GM18873 (cell line): Measurements from ENCODE around the gene GTSE1.

Experiments
- ATAC-seq: cut with Tn5 transposase; IDR thresholded peaks from one replicate; pipeline ENCODE4 v1.9.1; 2021; ENCODE audit warnings: mild to moderate bottlenecking, moderate library complexity, moderate number of reproducible peaks; ENCODE audit not compliant: unreplicated experiment, low FRiP score

GTSE1 gene

GRCh38 chr22:46322711-46323110 lies 26.0 kb downstream of the GTSE1 start:
- ATAC-seq: no peak

DNA sequence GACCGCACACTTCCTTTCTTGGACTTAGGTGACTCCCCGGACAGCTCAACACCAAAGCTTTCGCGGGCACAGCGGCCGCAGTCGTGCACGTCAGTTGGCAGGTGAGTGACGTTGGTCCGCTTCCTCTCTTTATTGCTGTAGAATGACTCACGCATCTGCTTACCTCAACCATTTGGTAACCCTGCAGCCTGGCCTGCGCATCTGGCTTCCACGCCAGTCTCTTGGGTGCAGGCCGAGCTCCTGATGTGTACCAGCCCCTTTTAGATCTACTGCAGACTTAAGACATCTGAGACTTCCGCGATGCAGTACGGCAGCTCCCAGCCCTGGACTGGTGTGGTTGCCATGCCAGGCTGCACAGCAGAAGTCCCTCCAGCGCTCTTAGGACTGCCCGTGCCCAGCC lies 26.5 kb downstream of the GTSE1 start:
- no peak for ATAC-seq

DNA sequence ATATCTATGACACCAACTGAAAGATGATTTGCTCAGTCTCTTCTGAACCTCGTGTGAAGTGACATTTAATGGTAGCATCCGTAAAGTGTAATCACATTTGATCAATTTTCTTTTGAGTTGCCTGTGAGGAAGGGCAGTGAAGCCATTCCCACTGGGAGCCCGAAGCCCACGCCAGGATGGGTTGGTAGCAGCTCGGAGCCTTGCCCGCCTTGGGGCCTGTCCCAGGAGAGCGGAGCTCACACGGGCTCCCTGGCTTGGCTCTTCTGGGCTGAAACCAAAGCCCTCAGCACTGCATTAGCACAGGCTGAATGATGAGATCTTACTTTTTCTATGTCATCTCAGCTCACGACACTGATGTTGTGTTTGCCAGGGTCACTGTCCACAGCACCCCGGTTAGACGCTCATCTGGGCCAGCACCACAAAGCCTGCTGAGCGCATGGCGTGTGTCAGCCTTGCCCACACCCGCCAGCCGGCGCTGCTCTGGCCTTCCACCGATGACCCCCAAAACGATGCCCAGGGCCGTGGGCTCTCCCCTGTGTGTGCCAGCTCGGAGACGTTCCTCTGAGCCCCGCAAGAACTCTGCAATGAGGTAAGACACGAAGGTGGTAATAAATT lies 29.5 kb downstream of the GTSE1 start:
- no peak for ATAC-seq

DNA sequence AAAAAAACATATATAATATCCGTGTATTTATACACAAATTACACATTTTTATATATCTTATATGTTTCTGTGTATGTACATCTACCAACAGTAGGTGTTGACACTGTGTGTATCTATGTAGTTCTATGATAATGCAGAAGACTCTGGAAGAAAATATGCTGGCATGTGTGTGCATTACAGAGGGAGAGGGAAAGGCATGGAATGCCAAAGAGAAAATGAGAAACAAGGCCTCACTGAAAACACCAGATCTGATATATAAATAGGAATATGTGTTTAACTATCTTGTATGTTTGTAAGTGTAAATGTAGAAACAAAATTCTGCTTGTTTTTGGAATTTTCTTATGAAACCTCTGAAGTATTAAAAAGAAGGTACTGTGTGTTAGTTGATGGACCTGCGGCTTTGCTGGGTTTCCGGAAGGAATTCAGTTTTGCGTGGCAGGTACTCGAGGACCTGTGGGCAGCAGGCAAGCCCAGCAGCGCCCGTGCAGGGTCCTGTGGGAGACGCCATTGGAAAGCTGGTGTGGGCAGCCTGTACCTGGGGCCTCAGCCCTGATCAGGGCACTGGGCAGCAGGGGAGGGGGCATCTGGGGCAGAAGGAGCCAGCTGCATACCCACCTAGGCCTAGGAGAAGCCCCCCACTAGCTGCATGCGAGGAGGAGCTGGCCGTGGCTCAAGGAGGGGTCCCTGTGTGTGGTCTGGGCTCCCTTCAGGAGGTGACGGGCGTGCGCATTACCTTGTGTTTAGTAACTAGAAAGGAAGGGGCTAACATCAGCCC lies 31.2 kb downstream of the GTSE1 start:
- ATAC-seq: no peak

- no peak for ATAC-seq
These were observed 32.1 kb downstream of the GTSE1 start for GRCh38 chr22:46328797-46329196.

DNA sequence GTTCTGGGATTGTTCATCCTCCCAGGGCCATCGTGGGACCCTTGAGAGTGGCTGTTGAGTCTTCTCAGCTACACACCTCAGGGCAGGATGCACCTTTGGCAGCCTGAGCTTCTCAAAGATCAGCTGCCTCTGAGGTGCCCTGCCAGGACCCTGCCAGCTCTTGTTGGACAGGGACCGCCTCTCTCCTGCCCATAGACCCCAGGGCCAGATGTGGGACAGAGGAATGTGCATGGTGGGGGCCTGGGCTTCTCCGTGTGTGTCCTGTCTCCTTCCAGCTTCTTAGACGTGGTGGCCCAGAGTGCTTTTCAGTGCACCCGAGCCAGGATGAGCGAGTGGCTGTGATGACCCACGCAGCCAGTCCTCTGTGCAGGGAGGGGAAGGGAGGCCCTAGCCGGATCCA lies 32.9 kb downstream of the GTSE1 start:
- ATAC-seq: no peak

DNA sequence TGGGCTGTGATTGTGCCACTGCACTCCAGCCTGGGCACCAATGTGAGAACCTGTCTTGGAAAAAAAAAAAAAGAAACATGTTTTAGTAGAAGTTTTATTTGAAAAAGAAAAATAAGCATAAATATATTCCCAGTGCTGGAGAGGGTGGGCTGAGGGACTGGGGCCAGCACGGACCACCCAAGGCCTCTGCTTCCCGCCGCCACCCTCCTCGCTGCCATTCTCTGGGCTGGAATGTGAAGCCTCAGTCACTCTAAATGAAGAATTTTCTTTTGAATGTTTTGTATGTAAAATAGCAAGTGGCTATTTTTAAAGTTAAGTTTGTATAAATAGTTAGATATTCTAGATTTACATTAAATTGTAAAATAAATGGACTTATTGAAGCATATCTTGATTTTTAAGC lies 33.8 kb downstream of the GTSE1 start:
- ATAC-seq: no peak

- ATAC-seq: no peak
These were observed 34.8 kb downstream of the GTSE1 start for GRCh38 chr22:46331496-46331895.

DNA sequence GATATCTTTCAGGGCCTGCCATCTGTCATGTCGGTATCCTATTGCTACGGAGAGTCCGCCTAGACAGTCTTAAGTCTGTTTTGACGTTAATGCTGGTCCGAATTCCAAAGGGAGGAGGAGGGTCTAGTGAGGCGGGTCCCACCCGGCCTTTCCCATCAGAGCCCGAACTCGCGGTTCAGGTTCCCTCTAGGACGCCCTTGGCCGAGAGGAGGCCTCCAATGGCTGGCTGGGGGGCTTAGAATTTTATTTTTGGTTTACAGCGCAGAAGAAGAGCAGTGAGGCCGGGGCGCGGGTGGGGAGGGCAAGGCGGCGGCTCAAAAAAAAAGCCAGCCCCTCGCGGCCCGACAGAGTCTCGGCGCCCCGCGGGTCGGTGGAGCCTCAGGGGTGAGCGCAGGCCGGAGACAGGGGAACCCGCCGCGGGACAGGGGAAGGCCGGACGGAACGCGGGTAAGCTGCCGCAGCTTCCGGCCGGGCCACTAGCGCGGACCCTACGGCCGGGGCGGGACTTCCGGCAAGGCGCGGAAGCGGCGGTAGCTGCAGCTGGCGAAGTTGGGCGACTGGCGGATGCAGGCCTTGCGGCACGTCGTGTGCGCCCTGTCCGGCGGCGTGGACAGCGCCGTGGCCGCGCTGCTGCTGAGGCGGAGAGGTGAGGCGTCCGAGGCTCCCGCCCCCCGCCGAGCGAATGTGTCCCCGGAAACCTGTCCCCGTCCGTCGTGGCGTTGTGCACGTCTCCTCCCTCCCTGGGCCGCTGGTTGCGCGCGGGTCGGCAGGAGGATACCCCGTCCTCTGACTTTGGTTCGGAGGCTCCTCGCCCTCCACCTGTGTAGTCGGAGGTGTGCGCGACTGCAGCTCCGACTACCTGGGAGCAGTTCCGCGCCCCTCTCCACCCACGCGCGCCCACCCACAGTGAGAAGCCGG lies 38.8 kb downstream of the GTSE1 start, which contains the start of gene TRMU:
TRMU (plus strand) TSS at position 514 of the 918 bp plus-strand sequence; CDS start at position 565, 51 bp downstream.
- no peak for ATAC-seq

GRCh38 chr22:46336119-46337078 lies 39.7 kb downstream of the GTSE1 start:
- ATAC-seq: no peak

- ATAC-seq: no peak
These were observed 41.2 kb downstream of the GTSE1 start for GRCh38 chr22:46337870-46338269.

DNA sequence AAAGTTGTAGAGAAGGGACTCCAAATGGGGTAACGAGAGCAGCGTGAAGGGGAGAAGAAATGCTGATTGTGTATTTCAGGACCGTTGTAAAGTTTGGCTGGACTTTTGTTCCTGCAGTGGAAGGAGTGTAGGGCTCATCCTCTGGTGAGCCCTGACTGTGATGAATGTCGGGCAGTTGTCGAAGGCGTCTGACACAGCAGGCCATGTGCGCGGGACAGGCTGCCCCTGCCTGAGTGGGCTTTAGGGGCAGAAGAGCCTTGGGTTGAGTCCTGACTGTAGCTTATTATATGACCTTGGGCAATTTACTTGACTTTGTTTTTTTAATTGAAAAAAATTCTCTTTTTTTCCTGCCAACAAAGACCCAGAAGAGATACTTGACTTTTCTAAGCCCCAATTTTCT lies 42.0 kb downstream of the GTSE1 start:
- ATAC-seq: no peak

GRCh38 chr22:46339956-46340355 lies 43.3 kb downstream of the GTSE1 start:
- ATAC-seq: no peak

- no peak for ATAC-seq
These were observed 44.0 kb downstream of the GTSE1 start for GRCh38 chr22:46340676-46341075.

DNA sequence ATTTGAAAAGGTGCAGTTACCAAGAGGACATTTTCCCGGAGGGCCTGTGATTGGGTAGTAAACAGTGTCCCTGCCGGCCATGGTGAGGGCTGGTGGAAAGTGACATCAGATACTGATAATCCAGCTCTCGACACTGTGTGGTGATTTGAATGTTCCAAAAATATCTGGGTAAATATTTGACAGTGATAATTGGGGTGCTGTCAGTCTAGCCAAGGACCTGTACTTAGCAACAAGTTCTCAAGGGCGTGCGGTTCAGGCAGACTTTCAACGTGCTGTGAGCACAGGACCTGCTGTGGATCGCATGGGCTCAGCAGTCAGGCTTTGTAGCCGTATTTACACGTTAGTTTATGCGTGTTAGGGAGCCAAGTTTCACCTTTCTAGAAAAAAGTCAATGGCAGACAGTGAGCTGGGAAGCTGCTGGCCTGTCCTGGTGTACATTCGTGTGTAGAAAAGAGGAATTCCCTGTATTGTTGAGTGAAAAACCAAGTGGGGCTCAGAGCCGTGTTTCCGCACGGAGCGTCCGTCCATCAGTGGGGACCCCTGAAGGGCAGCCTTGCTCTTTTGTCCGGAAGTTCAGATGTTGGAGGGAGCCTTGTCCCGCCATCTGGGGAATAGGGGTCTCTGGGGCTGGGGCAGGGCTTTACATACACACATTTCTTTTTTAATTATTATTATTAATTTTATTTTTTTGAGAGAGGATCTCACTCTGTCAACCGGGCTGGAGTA lies 50.2 kb downstream of the GTSE1 start:
- ATAC-seq: no peak

- ATAC-seq: no peak
These were observed 51.0 kb downstream of the GTSE1 start for GRCh38 chr22:46347646-46348045.

DNA sequence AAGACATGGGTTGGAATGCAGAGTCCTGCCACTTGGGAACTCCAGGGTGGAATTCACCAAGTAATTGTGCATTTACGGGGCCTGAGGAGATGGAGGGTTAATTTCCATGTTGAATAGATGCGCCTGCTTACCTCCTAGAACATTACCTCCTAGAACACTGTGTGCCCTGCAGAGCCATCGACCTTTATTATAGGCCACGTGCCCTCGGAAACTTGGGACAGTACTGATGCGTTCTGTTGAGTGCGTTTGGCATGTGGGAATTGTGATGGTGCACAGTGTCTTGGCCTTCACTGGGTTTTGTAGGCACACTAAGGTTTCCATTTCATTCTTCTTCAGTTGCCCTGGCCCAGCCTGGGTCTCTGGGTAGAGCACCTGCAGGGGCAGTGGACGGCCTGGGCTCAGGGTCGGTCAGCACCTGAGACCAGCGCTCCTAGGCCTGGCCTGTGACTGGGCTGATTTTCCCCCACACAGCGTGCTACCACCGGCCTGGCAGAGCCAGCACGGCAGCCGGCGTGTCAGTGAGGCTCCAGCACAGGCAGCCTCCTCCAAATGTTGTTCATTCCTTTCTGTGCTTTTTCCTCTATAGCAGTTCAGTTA lies 51.5 kb downstream of the GTSE1 start:
- no peak for ATAC-seq

GRCh38 chr22:46349238-46349637 lies 52.6 kb downstream of the GTSE1 start:
- no peak for ATAC-seq

DNA sequence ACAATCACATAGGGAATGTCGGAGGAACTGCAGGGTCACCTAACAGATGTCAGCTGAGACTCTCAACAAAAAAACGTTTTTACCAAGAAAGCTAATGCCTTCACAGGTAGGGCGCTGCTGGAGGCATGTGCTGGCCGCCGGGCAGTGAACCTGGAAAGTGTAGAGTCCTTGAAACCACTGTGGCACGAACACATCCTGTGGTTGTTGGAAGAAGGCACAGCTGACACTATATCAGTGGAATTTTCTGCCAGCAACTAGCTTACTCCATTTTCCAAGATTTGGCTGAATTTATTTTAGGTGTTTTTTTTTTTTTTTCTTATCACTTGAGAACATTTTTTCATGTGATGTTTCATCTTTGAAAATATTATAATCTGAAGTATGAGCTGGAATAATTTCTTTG lies 53.0 kb downstream of the GTSE1 start:
- no peak for ATAC-seq
